HG03039 (cell line): Measurements from ENCODE around the gene COL25A1.
"Not testable (repeated sequence)": the region's sequence is repeated elsewhere in the genome, so short reads cannot be mapped to it uniquely, and the experiment has no call there.

Experiments
- ATAC-seq: cut with Tn5 transposase; IDR thresholded peaks from one replicate; pipeline ENCODE4 v1.9.1; 2021; ENCODE audit warnings: mild to moderate bottlenecking, moderate library complexity; ENCODE audit not compliant: unreplicated experiment

COL25A1 gene

DNA sequence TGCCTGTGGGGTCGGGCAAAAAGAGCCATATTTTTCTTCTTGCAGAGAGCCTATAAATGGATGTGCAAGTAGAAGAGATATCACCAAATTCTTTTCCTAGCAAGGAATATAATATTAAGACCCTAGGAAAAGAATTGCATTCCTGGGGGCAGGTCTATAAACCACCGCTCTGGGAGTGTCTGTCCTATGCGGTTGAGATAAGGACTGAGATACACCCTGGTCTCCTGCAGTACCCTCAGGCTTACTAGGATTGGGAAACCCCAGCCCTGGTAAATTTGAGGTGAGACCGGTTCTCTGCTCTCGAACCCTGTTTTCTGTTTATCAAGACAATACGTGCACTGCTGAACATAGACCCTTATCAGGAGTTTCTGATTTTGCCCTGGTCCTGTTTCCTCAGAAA is 280.8 kb downstream of the COL25A1 start:
- not testable (repeated sequence) for ATAC-seq

DNA sequence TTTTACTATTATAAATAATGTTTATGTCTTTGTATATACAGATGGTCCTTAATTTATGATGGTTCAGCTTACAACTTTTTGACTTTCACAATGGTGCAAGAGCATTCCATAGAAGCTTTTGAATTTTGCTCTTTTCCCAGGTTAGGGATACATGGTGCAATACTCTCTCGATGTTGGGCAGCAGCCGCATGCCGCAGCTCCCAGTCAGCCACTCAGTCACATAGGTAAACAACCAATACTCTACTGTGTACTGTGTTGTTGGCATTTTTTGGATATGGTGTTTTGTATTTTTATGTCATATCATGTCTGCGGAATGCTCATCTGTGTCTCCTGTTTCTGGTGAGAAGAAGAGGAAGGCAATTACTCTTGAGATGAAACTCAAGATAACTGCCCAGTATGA is 281.6 kb downstream of the COL25A1 start:
- ATAC-seq, result no peak

GRCh38 chr4:109016200-109016599 is 286.3 kb downstream of the COL25A1 start:
- no peak for ATAC-seq

- ATAC-seq, result no peak
Measured at GRCh38 chr4:109015413-109015810, 287.0 kb downstream of the COL25A1 start.

DNA sequence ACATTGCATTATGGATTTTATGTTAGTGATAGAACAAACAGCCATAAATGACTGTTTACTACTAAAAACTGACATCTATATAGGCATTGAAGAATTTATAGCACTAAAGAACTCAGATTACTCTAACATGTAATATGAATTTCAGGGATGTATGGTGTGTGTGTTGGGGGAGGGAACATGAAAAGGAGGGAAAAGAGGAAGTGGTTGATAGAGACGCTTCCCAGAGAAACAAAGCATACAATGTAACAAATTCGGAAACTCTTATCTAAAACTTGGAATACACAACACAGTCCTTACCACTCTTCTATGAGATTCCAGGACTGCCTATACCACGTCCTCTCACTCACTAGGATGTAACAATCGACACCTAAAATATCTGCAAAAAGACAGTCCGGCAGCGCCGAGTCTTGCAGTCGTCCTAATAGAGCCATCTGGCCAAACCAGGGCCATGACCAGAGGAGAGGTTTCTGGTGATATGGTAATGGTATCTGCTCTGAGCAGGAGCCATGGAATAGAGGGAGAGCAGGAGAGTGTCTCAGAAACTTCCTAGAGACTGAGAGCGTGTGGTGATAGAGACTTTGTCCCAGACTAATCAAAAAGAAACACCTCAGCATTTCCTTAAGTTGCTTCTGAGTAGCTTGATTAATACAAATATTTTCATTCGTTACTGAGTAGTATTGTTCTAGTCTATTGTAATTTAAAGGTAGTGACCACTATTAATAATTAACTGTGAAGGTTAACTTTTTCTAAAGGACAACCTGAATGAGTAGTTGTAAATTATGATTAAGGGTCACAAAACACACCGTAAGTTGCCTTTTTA is 287.7 kb downstream of the COL25A1 start:
- no peak for ATAC-seq

DNA sequence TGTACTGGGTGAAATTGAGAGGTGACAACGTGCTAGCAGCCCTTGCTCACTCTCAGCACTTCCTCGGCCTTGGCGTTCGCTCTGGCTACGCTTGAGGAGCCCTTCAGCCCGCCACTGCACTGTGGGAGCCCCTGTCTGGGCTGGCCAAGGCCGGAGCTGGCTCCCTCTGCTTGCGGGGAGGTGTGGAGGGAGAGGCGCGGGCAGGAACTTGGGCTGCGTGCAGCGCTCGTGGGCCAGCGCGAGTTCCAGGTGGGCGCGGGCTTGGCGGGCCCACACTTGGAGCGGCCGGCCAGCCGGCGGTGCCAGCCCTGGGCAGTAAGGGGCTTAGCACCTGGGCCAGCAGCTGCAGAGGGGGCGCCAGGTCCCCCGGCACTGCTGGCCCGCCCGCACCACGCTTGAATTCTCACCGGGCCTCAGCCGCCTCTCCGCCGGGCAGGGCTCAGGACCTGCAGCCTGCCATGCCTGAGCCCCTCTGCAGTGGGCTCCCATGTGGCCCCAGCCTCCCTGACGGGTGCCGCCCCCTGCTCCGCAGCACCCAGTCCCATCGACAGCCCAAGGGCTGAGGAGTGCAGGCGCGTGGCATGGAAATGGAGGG is 290.1 kb downstream of the COL25A1 start:
- ATAC-seq, result no peak

- ATAC-seq, result no peak
Measured at GRCh38 chr4:109011241-109012026, 291.0 kb downstream of the COL25A1 start.

DNA sequence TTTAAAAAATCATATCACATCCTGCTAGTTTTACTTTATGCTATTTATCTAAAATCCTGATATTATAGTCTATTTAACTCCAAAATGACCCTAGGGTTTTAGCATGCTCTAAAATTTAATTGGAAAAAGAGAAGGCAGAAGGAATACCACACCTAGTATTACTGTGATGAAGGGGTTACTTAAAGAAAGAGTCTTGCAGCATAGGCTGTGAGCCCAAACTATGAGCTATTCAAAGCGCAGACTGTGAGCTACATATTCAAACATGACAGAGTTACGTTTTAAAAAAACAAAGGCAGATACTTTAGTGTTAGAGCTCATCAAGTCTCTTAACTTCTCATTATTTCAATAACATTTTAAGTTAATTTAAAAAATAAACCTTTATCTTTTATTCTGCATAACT is 291.9 kb downstream of the COL25A1 start:
- no peak for ATAC-seq

- no peak for ATAC-seq
Measured at GRCh38 chr4:109009909-109010308, 292.5 kb downstream of the COL25A1 start.

DNA sequence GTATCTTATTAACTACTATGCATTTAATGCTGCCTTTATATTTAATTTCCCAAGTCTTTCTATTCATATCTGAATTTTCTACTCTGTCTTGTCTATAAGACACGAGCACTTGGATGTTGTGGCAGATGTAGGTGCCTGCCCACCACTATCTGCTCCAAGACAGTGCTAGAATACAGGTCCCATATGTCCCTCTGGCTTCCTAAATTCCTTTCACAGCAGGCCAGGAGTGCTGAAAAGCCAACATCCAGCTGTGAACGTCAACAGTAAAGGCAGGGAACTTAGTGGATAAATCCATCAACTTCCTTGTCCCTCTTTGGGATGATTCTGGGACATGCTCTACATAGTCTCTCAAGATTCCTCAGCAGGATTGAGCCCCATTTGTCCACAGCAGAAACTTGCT is 294.5 kb downstream of the COL25A1 start:
- ATAC-seq, result no peak

- ATAC-seq, result no peak
Measured at GRCh38 chr4:109005523-109005922, 296.9 kb downstream of the COL25A1 start.

DNA sequence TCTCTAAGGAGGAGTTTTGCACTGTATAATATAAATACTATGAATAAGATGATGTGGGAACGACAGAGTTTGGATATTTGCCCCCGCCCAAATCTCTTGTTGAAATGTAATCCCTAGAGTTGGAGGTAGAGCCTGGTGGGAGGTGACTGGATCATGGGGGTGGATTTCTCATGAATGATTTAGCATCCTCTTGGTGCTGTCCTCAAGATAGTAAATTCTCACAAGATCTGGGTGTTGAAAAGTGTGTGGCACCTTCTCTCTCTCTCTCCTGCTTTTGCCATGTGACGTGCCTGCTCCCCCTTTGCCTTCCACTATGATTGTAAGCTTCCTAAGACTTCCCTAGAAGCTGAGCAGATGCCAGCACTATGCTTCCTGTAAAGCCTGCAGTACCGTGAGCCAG is 298.0 kb downstream of the COL25A1 start:
- no peak for ATAC-seq

DNA sequence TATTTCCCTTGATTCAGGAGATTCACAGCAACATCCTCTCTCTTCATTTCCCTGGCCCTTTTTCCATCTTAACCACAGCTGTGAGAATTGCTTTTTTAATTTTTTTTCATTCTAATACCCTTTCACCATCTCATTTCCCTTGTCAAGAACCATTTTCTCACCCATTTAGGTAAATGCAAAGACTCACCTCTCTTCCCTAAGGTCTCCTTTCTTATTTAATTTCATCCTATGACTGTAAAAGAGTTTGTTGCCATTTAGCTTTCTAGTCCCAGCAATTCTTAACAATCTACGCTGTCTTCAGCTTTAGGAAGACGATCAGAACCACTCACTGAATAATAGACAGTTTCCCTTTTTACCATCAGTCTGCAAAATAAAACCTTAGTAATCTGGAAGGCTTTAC is 298.5 kb downstream of the COL25A1 start:
- ATAC-seq, result no peak

- no peak for ATAC-seq
Measured at GRCh38 chr4:108991551-108992328, 310.7 kb downstream of the COL25A1 start.

- ATAC-seq, result no peak
Measured at GRCh38 chr4:108988464-108989195, 313.8 kb downstream of the COL25A1 start.

GRCh38 chr4:108984495-108984894 is 318.0 kb downstream of the COL25A1 start:
- ATAC-seq, result not testable (repeated sequence)

GRCh38 chr4:108982402-108983185 is 319.9 kb downstream of the COL25A1 start:
- no peak for ATAC-seq

GRCh38 chr4:108980455-108981239 is 321.8 kb downstream of the COL25A1 start:
- no peak for ATAC-seq

DNA sequence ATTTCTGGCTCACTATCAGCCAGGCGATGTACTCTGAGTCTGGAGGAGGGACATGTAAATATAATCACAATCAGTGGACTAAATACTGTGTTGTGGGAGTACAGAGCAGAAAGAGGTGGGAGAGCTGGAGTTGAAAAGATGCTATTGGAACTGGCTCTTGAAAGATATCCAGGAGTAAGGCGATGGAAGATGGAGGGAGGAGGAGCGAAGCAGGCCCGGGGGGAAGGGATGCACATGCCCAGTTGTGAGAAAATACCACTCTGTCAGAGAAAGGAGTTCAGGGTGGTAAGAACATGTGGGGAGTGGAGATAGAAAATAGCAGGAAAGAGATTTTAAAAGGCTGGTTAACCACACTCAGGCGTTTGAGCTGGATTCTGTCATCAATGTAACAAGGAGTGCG is 322.7 kb downstream of the COL25A1 start:
- no peak for ATAC-seq
